GM12892 (cell line): ENCODE data around the gene RXRA.

Experiments used
- POLR2A ChIP-seq: IDR thresholded peaks from 2 replicates; pipeline ENCODE4 v1.6.1; 2011; ENCODE audit warnings: low read depth, low read length, control low read depth
- POLR2AphosphoS5 ChIP-seq: IDR thresholded peaks from 2 replicates; pipeline ENCODE4 v1.6.1; 2011; ENCODE audit warnings: low read depth, low read length, control low read depth

- no peak for TF ChIP-seq POLR2A
- no peak for TF ChIP-seq POLR2AphosphoS5
These were observed 100.2 kb downstream of the RXRA start for GRCh38 chr9:134426436-134426835.
